Liver (tissue), 9 donors: Measurements from ENCODE around the gene DHRS1. TPM values are rescaled to one million over a fixed set of nuclear protein-coding genes. Genes with fewer than 3 reads are reported as not detected.

Experiments
- DNase-seq: peaks from one replicate; pipeline ENCODE4 v3.0.0-alpha.2; 2017; ENCODE audit warnings: low spot score
- H3K27ac ChIP-seq, 2 donors: one replicate each; pipeline ENCODE4 v1.7.0; 2013; ENCODE audit warnings: inconsistent platforms in 2 of 2, low read length in 2 of 2, control low read depth in 1 of 2, low read depth in 1 of 2, mild to moderate bottlenecking in 1 of 2
- H3K27me3 ChIP-seq, 4 donors: one replicate each; pipeline versions ENCODE4 v1.6.1 to v1.7.0; 2013; ENCODE audit warnings: low read length in 3 of 4, inconsistent platforms in 1 of 4, mild to moderate bottlenecking in 1 of 4, moderate library complexity in 1 of 4; ENCODE audit not compliant: control insufficient read depth in 4 of 4, insufficient read depth in 4 of 4
- H3K36me3 ChIP-seq, 4 donors: one replicate each; pipeline versions ENCODE4 v1.6.1 to v1.7.0; 2013; ENCODE audit warnings: low read length in 3 of 4, mild to moderate bottlenecking in 3 of 4, low read depth in 1 of 4, moderate library complexity in 1 of 4; ENCODE audit not compliant: control insufficient read depth in 4 of 4, insufficient read depth in 3 of 4
- H3K4me1 ChIP-seq, 4 donors: one replicate each; pipeline versions ENCODE4 v1.6.1 to v1.7.0; 2013; ENCODE audit warnings: low read length in 3 of 4, mild to moderate bottlenecking in 3 of 4, moderate library complexity in 1 of 4; ENCODE audit not compliant: control insufficient read depth in 4 of 4, insufficient read depth in 4 of 4
- H3K4me3 ChIP-seq, 3 donors: one replicate each; pipeline versions ENCODE4 v1.6.1 to v1.7.0; 2013; ENCODE audit warnings: low read length in 3 of 3, control low read depth in 1 of 3, low read depth in 1 of 3, mild to moderate bottlenecking in 1 of 3
- H3K9ac ChIP-seq, 2 donors: one replicate each; pipeline ENCODE4 v1.7.0; 2013; ENCODE audit warnings: low read length in 2 of 2, mild to moderate bottlenecking in 2 of 2, moderate library complexity in 2 of 2, control low read depth in 1 of 2, low read depth in 1 of 2
- H3K9me3 ChIP-seq, 4 donors: one replicate each; pipeline versions ENCODE4 v1.6.1 to v1.7.0; 2013; ENCODE audit warnings: low read length in 3 of 4; ENCODE audit not compliant: control insufficient read depth in 4 of 4
- ATF3 ChIP-seq: IDR thresholded peaks from 2 replicates; pipeline ENCODE4 v1.6.1; 2016; ENCODE audit warnings: antibody characterized with exemption
- CTCF ChIP-seq: fragments of 150-350 bp; IDR thresholded peaks from 2 replicates; pipeline ENCODE4 v1.5.1; 2017; ENCODE audit warnings: improper control_type of control experiment, low read depth, low read length; ENCODE audit not compliant: missing input control
- EGR1 ChIP-seq, 2 donors: IDR thresholded peaks; 2 replicates each; pipeline ENCODE4 v1.6.1; 2016 to 2018; ENCODE audit warnings: antibody characterized with exemption in 2 of 2, low read depth in 2 of 2
- FOXA1 ChIP-seq: IDR thresholded peaks from 2 replicates; pipeline ENCODE4 v1.6.1; 2016; ENCODE audit warnings: antibody characterized with exemption
- FOXA2 ChIP-seq: IDR thresholded peaks from 2 replicates; pipeline ENCODE4 v1.6.1; 2016; ENCODE audit warnings: antibody characterized with exemption
- GABPA ChIP-seq, 2 donors: IDR thresholded peaks in 1 of 2; conservative IDR thresholded peaks in 1 of 2; 2 replicates each; pipeline ENCODE4 v1.6.1; 2016; ENCODE audit warnings: antibody characterized with exemption in 2 of 2, mild to moderate bottlenecking in 1 of 2, moderate library complexity in 1 of 2
- HNF4A ChIP-seq, 2 donors: conservative IDR thresholded peaks; 2 replicates each; pipeline ENCODE4 v1.6.1; 2016; ENCODE audit warnings: antibody characterized with exemption in 2 of 2, mild to moderate bottlenecking in 2 of 2
- HNF4G ChIP-seq: IDR thresholded peaks from 2 replicates; pipeline ENCODE4 v1.6.1; 2016; ENCODE audit warnings: antibody characterized with exemption
- JUND ChIP-seq, 2 donors: IDR thresholded peaks; 2 replicates each; pipeline ENCODE4 v1.6.1; 2016; ENCODE audit warnings: antibody characterized with exemption in 2 of 2
- MAX ChIP-seq: IDR thresholded peaks from 2 replicates; pipeline ENCODE4 v1.6.1; 2016; ENCODE audit warnings: antibody characterized with exemption
- NR2F2 ChIP-seq: IDR thresholded peaks from 2 replicates; pipeline ENCODE4 v1.6.1; 2016; ENCODE audit warnings: antibody characterized with exemption
- RAD21 ChIP-seq, 2 donors: IDR thresholded peaks; 2 replicates each; pipeline ENCODE4 v1.6.1; 2016; ENCODE audit warnings: antibody characterized with exemption in 2 of 2, mild to moderate bottlenecking in 2 of 2
- REST ChIP-seq: IDR thresholded peaks from 2 replicates; pipeline ENCODE4 v1.6.1; 2016; ENCODE audit warnings: antibody characterized with exemption, mild to moderate bottlenecking
- RXRA ChIP-seq, 2 donors: IDR thresholded peaks; 2 replicates each; pipeline ENCODE4 v1.6.1; 2017 to 2018; ENCODE audit warnings: antibody characterized with exemption in 2 of 2, mild to moderate bottlenecking in 1 of 2
- SP1 ChIP-seq: IDR thresholded peaks from 2 replicates; pipeline ENCODE4 v1.6.1; 2018; ENCODE audit warnings: antibody characterized with exemption, mild to moderate bottlenecking
- TAF1 ChIP-seq: conservative IDR thresholded peaks from 2 replicates; pipeline ENCODE4 v1.6.1; 2016; ENCODE audit warnings: antibody characterized with exemption, mild to moderate bottlenecking
- YY1 ChIP-seq: IDR thresholded peaks from 2 replicates; pipeline ENCODE4 v1.6.1; 2016; ENCODE audit warnings: antibody characterized with exemption, mild to moderate bottlenecking
- ZBTB33 ChIP-seq: IDR thresholded peaks from 2 replicates; pipeline ENCODE4 v1.6.1; 2016; ENCODE audit warnings: antibody characterized with exemption
- WGBS: extraction: QIAGEN DNeasy Blood & Tissue Kit; methylation state at CpG from one replicate; pipeline ENCODE4 v1.1.7; 2013; 5-methylcytosine and 5-hydroxymethylcytosine counted together
- polyA plus RNA-seq, 2 donors: library from polyadenylated mRNA; stranded (reverse) in 1 of 2; unstranded in 1 of 2; fragments of 200-250 nt in 1 of 2; fragments of >200 nt in 1 of 2; fragmentation: Nextera tagmentation in 1 of 2; extraction: Ambion mirVana in 1 of 2; gene quantifications; one replicate each; pipeline versions ENCODE4 v1.2.1 to v1.2.3, GENCODE V29; 2013 to 2015
- total RNA-seq, 2 donors: library from RNA; depleted of rRNA; stranded (reverse); fragments of >200 nt; gene quantifications; one replicate each; pipeline ENCODE4 v1.2.3, GENCODE V29; 2014
- donor health status: healthy.
- donor health status: healthy.
- donor health status: healthy.
- donor health status: healthy.
- donor health status: healthy.

DHRS1 gene
- total and polyA plus RNA-seq, 4 donors, result 30.3 to 84.9 (median 50.2) TPM

GRCh38 chr14:24261969-24262327, 37.6 kb downstream of the DHRS1 start:
- peaks cover 0 to 23% (median 3%) of the 10 kb centered on the region in 4 donors for H3K36me3 ChIP-seq

GRCh38 chr14:24261256-24261968, 38.2 kb downstream of the DHRS1 start:
- no peak for DNase-seq
- no peaks in the 10 kb centered on the region for H3K4me1 ChIP-seq
- H3K4me3 ChIP-seq, result no peak overlapping the region
- H3K9me3 ChIP-seq, result no peaks in the 10 kb centered on the region
- no peaks in the 10 kb centered on the region for H3K27me3 ChIP-seq
- 96% methylated on average over 20 of the region's 20 CpGs for WGBS
- H3K36me3 ChIP-seq, result peaks cover 0 to 18% (median 3%) of the 10 kb centered on the region in 4 donors
- H3K27ac ChIP-seq, result no peak overlapping the region
- no peak for TF ChIP-seq YY1
- TF ChIP-seq TAF1, result no peak
- no peak for TF ChIP-seq RXRA (IDR thresholded peaks at IDR 0.05)
- TF ChIP-seq ATF3, result no peak
- no peak overlapping the region for H3K9ac ChIP-seq

More at GRCh38 chr14:24261969-24262327, 37.6 kb downstream of the DHRS1 start:
- Histone ChIP-seq H3K27me3 (no peaks in the 10 kb centered on the region), H3K4me1 (no peaks in the 10 kb centered on the region), H3K27ac (no peak overlapping the region), H3K9me3 (no peaks in the 10 kb centered on the region), H3K4me3 (no peak overlapping the region), H3K9ac (no peak overlapping the region)
- no peak for TF ChIP-seq GABPA (IDR thresholded peaks at IDR 0.05 in 1 of 2, conservative IDR thresholded peaks at IDR 0.05 in 1 of 2)
- 94% methylated on average over 19 of the region's 19 CpGs for WGBS
- DNase-seq, result no peak

GRCh38 chr14:24260780-24261157, 38.8 kb downstream of the DHRS1 start:
- Histone ChIP-seq H3K9me3 (no peaks in the 10 kb centered on the region), H3K27me3 (no peaks in the 10 kb centered on the region), H3K4me3 (no peak overlapping the region), H3K36me3 (peaks cover 0 to 12% (median 1%) of the 10 kb centered on the region in 4 donors), H3K9ac (no peak overlapping the region), H3K27ac (no peak overlapping the region), H3K4me1 (no peaks in the 10 kb centered on the region)
- TF ChIP-seq GABPA (IDR thresholded peaks at IDR 0.05 in 1 of 2, conservative IDR thresholded peaks at IDR 0.05 in 1 of 2) (no peak), CTCF (no peak), EGR1 (IDR thresholded peaks at IDR 0.05; ENCODE audit: low read depth in 2 of 2) (no peak), ATF3 (no peak), FOXA1 (no peak), RAD21 (IDR thresholded peaks at IDR 0.05) (no peak), RXRA (IDR thresholded peaks at IDR 0.05) (no peak), HNF4G (no peak), TAF1 (no peak), NR2F2 (no peak), FOXA2 (no peak), ZBTB33 (no peak), MAX (no peak), JUND (IDR thresholded peaks at IDR 0.05) (no peak), HNF4A (conservative IDR thresholded peaks at IDR 0.05) (no peak), YY1 (no peak), SP1 (no peak), REST (no peak)
- WGBS, result 89% methylated on average over 4 of the region's 4 CpGs
- DNase-seq, result no peak
